Mammary epithelial cell (primary cell): ENCODE data around the gene PTCRA.

ENCODE experiments used
- EZH2 ChIP-seq: IDR thresholded peaks from 2 replicates; pipeline ENCODE4 v1.6.1; 2012; ENCODE audit warnings: low read length, inconsistent platforms, borderline replicate concordance
- TF ChIP-seq, protein P1 (sequence below), 2 donors: IDR thresholded peaks in 1 of 2; conservative IDR thresholded peaks in 1 of 2; 2 replicates each; pipeline ENCODE4 v1.5.1; 2011 to 2012; ENCODE audit warnings: inconsistent platforms in 2 of 2, low read length in 2 of 2, mild to moderate bottlenecking in 2 of 2, control low read depth in 1 of 2, low read depth in 1 of 2; ENCODE audit not compliant: insufficient read depth in 1 of 2; ENCODE audit errors: extremely low read depth in 1 of 2

- TF ChIP-seq, protein P1, sequence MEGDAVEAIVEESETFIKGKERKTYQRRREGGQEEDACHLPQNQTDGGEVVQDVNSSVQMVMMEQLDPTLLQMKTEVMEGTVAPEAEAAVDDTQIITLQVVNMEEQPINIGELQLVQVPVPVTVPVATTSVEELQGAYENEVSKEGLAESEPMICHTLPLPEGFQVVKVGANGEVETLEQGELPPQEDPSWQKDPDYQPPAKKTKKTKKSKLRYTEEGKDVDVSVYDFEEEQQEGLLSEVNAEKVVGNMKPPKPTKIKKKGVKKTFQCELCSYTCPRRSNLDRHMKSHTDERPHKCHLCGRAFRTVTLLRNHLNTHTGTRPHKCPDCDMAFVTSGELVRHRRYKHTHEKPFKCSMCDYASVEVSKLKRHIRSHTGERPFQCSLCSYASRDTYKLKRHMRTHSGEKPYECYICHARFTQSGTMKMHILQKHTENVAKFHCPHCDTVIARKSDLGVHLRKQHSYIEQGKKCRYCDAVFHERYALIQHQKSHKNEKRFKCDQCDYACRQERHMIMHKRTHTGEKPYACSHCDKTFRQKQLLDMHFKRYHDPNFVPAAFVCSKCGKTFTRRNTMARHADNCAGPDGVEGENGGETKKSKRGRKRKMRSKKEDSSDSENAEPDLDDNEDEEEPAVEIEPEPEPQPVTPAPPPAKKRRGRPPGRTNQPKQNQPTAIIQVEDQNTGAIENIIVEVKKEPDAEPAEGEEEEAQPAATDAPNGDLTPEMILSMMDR (conservative IDR thresholded peaks at IDR 0.05 in 1 of 2, IDR thresholded peaks at IDR 0.05 in 1 of 2; ENCODE audit: extremely low read depth in 1 of 2, insufficient read depth in 1 of 2, low read depth in 1 of 2, low read length in 2 of 2): no peak
- no peak for TF ChIP-seq EZH2
These were observed 1.3 kb upstream of the PTCRA start for GRCh38 chr6:42914546-42914945.
